LHCN-M2 (cell line): ENCODE measurements around the gene TGFBR2. TPM values are rescaled to one million over a fixed set of nuclear protein-coding genes. Genes with fewer than 3 reads are reported as not detected.
"Not testable (repeated sequence)": the region's sequence is repeated elsewhere in the genome, so short reads cannot be mapped to it uniquely, and the experiment has no call there.

Source experiments
- DNase-seq: peaks from one replicate; pipeline ENCODE4 v3.0.0-alpha.2; 2012; ENCODE audit warnings: low read depth
- total RNA-seq: library from RNA; depleted of rRNA; stranded (reverse); fragments of >200 nt; gene quantifications from 2 replicates; pipeline ENCODE4 v1.2.3, GENCODE V29; 2014

Gene TGFBR2
- total RNA-seq, 1 experiment from 2014 or later, result 330 TPM

GRCh38 chr3:30619318-30619717 lies 12.9 kb downstream of the TGFBR2 start:
- DNase-seq, result no peak

DNA sequence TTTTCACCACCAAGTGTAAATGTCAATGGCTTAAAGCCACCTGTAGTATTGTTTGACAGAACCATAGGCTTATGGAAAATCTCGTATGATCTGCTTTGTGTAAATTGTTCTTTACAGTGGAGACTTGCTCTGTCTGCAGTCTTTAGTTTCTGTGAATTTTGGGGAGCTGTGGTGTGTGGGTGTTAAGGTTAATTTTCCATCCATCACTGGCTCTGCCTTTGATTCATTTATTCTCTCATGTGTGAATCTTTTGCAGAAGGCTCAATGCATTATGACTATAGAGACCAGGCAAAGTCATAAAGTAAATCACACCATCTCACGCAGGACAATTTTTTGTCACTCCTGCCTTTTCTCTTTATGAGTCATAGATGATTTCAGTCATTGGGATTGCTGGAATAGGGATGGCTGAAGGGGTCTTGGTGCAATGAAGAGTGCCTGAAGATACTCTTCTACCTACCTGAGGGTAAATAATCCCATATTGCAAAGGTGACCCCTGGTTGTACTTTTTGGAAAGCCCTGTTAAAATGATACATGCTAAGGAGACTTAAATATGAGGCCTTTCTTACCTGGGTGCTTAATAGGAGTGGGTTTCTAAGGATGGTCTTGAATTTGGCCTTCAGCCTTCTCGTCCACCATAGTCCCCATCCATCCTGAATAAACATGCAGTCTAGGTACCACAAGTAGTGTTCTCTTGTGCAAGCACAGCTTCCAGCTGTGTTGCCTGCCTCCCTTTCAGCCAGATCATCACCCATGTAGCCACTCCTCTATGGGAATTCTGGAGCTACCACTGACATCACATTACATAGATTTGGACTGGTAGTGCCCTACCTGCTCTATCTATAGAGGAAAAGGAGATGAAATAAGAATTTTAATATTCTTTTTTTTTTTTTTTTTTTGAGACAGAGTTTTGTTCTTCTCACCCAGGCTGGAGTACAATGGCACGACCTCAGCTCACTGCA lies 14.3 kb downstream of the TGFBR2 start:
- no peak for DNase-seq

DNA sequence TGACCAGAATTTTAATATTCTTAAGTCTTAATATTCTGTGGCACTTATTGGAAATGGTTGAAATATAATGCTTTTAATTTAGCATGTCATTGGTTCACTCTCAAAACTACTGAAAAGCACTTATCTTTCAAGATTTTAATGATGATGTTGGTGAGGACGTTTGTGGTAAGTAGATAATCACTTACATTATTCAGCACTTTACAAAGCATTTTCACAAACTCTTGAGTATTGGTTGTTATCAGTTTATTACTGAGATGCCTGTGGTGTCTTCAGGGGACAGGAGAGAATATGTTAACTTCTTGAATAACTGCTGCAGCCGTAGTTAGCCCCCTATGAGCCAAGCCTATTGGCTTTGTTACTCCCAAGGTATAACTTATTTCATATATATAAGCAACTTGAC lies 15.2 kb downstream of the TGFBR2 start:
- no peak for DNase-seq

DNA sequence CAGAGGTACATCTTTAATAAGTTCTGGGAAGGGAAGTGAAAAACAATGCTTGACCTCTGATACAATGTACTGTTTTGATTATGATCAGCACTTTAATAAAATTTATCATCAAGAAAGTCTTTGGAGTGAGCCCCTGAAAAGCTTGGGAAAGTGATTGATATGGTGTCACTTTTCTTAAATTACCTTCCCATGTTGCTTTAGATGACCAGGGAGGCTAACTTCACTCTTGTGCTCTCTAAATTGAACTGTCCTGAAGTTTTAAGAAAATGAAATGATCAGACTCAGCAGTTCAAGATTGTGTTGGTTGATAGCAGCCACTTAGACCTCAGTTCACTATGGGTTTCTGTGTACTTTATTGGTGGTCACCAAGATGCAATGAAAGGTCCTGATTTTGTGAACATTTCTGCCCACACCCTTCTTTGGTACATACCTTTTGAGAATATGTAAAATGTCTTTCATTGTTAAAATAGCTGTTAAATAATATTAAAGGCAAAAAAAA lies 15.7 kb downstream of the TGFBR2 start:
- DNase-seq, result no peak

DNA sequence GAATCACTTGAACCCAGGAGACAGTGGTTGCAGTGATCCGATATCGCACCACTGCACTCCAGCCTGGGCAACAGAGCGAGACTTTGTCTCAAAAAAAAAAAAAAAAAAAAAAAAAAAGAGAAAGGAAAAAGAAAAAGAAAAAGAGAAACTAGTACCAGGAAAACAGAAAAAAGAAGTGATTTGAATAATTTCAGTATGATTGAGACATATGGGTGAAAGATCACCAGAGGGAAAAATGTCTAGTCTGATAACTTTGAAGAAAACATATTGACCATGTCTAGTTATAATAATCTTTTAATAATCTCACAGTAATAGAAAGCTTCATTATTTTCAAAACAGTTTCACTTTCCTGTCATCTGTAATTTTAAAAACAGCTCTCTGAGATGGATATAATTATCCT lies 16.4 kb downstream of the TGFBR2 start:
- DNase-seq, result no peak

DNA sequence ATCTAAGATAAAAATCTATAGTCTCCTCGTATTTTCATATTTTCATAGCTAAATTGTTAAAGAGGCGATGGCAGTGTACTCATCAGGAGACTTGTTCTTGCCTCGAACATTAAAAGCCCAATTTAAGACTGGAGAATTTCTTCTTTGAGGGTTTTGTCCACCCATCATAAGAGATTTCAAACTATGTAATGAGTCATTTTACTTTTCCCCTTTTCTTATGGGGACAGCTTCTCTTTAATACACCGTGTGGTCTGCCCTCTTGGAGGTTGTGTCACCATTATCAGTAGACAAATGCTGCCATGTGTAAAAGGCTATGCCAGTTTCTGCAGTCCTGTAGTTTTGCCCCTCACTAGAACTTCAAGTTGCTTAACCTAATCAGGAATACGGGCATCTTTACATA lies 16.9 kb downstream of the TGFBR2 start:
- no peak for DNase-seq

DNA sequence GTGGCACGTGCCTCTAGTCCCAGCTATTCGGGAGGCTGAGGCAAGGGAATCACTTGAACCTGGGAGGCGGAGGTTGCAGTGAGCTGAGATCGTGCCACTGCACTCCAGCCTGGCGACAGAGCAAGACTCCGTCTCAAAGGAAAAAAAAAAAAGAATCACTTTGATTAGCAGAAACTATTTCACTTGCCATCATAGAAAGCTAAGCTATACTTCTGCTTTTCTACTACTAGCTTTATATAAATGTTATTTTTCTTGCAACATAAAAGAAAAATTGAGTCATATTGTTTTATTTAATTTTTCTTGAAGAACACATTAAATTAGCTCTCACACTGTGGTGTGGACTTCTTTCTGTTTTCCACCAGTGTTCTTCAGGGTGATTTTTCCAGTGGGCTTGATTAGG lies 18.1 kb downstream of the TGFBR2 start:
- DNase-seq, result not testable (repeated sequence)

GRCh38 chr3:30625541-30626438 lies 19.4 kb downstream of the TGFBR2 start:
- DNase-seq, result peak; percentile 68

GRCh38 chr3:30626443-30627180 lies 20.2 kb downstream of the TGFBR2 start:
- DNase-seq, result peak; percentile 71

DNA sequence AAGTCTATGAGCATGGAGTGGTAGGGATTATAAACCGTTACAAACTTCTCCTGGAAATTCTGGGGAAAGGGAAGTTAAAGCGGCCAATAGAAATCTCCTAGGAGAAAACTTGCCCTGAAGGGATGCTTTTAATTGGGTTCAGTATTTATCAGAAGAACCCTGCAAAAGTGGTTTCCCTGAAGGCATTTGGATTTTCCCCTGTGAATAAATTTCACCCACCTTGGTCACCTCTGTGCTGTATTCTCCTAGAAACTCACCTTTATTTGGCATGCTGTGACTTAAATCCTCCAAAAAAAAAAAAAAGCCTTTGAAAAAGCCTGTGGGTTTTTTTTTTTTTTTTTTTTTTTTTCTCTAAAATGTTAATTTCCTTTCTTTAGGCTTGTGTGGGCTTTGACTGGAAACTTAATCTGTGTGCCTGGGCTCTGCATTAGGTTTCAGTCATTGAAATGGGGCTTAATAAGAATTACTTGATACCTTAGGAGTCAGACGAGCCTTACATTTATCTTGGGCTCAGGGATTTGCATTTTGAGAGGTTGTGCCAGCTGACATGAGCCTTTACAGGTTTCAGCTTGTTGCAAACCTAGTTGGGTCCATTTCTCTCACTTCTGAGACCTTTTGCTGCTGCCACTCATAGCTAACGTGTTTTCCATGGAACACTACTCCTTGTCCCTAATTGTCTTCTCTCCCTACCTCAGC lies 22.0 kb downstream of the TGFBR2 start:
- peak; percentile 50 for DNase-seq

- peak; percentile 59 for DNase-seq
Measured at GRCh38 chr3:30628901-30629590, 22.6 kb downstream of the TGFBR2 start.

DNA sequence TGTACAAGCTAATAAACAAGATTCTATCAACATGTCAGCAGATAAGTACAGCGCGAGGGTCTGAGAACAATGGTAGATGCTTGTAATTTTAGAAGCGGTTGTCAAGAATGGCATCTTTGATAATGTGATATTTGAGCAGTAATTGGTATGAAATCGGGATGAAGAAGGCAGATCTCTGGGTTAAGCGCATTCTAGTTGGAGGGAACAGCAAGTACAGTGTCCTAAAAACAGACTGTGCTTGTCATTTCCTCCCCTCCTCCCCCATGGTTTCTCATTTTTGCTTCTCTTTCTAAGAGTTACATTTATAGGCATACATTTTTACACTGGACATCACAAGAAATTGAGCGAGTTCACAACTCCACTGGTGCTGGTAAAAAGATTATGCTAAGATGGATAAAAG lies 23.3 kb downstream of the TGFBR2 start:
- DNase-seq, result no peak

DNA sequence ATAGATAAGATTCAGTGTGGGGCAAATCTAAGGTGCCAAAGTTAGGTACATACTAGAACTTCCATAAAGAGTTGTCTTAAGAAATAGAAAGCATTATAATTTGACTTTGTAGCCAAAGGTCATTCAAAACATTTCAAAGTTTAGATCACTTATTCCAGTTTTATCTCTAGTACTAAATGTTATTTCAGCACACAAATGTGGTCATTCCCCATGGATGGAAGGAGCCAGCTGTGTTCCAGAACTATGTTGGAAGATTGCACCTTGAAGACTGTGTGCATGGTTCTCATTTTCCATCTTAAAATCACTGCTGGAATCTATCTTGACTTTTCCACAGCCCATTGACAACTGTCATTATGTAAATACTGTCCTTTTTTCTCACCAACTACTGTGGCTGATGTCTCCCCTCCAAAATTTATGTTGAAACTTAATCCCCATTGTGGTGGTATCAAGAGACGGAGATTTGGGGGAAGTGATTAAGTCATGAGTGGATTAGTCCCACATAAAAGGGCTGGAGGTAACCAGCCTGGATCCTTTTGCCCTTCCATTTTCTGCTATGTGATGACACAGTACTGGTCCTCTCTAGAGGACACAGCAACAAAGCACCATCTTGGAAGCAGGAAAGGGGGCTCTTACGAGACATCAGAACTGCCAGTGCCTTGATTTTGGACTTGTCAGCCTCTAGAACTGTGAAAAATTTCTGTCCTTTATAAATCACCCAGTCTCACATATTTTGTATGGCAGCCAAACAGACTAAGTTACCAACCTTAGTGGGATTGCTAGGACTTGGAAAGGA lies 24.0 kb downstream of the TGFBR2 start:
- DNase-seq, result peak; percentile 60

GRCh38 chr3:30631243-30631904 lies 25.0 kb downstream of the TGFBR2 start:
- DNase-seq, result peak; percentile 48

- peak; percentile 42 for DNase-seq
Measured at GRCh38 chr3:30632065-30632464, 25.7 kb downstream of the TGFBR2 start.

- DNase-seq, result no peak
Measured at GRCh38 chr3:30632521-30632920, 26.1 kb downstream of the TGFBR2 start.

GRCh38 chr3:30633718-30634117 lies 27.3 kb downstream of the TGFBR2 start:
- DNase-seq, result no peak
